HL-60 (cell line): ENCODE data around the gene PPP3CB.

ENCODE experiments used
- DNase-seq, 2 experiments: peaks; one replicate each; pipeline ENCODE4 v3.0.0-alpha.2; 2010 to 2020; ENCODE audit warnings: low read depth in 1 of 2, low spot score in 1 of 2
- H3K27ac ChIP-seq: fragments of 250-450 bp; sonication (Bioruptor Pico); replicated peaks from 2 replicates; pipeline ENCODE4 v1.5.1; 2020; ENCODE audit warnings: mild to moderate bottlenecking, moderate library complexity
- H3K27me3 ChIP-seq: fragments of 250-450 bp; sonication (Bioruptor Pico); 2 replicates; pipeline ENCODE4 v1.5.1; 2021; ENCODE audit warnings: mild to moderate bottlenecking, moderate library complexity; ENCODE audit not compliant: insufficient read depth, poor library complexity, severe bottlenecking
- H3K4me3 ChIP-seq: replicated peaks from 2 replicates; pipeline ENCODE4 v1.5.1; 2011; ENCODE audit warnings: mild to moderate bottlenecking, control low read depth, low read length; ENCODE audit not compliant: insufficient read depth
- GABPA ChIP-seq: IDR thresholded peaks from 2 replicates; pipeline ENCODE4 v1.6.1; 2012; ENCODE audit warnings: low read depth
- POLR2AphosphoS5 ChIP-seq: IDR thresholded peaks from 2 replicates; pipeline ENCODE4 v1.6.1; 2012; ENCODE audit warnings: low read depth
- SPI1 ChIP-seq: IDR thresholded peaks from 2 replicates; pipeline ENCODE4 v1.6.1; 2012; ENCODE audit warnings: low read depth, mild to moderate bottlenecking, borderline replicate concordance
- TF ChIP-seq, protein P1 (sequence below): IDR thresholded peaks from one replicate; pipeline ENCODE4 v1.5.1; 2011; ENCODE audit warnings: low read length, control low read depth, inconsistent platforms; ENCODE audit not compliant: insufficient read depth
- TF ChIP-seq, protein P2 (sequence below): IDR thresholded peaks from 2 replicates; pipeline ENCODE4 v1.6.1; 2012; ENCODE audit warnings: low read depth; ENCODE audit not compliant: insufficient replicate concordance

The PPP3CB gene

DNA sequence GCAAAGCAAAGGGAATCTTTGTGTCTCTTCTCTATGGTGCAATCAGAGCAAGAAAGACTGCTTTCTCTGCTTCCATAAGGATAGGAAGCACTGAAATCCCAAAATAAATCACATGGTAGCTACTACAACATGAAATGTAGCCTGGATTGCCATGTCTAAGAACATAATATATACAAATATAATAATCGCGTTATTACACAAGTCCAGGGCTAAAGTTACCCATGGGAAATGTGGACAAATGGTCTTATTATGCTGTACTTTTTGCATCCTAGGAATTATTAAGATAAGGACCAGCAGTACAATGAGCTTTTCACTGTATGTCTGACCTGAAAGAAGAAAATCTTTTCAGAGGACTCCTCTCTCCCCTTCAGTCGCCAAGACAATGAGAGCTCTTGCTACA is 23.5 kb upstream of the PPP3CB start:
- H3K4me3 ChIP-seq: no peak overlapping the region
- no peak for TF ChIP-seq SPI1
- TF ChIP-seq, protein P1, sequence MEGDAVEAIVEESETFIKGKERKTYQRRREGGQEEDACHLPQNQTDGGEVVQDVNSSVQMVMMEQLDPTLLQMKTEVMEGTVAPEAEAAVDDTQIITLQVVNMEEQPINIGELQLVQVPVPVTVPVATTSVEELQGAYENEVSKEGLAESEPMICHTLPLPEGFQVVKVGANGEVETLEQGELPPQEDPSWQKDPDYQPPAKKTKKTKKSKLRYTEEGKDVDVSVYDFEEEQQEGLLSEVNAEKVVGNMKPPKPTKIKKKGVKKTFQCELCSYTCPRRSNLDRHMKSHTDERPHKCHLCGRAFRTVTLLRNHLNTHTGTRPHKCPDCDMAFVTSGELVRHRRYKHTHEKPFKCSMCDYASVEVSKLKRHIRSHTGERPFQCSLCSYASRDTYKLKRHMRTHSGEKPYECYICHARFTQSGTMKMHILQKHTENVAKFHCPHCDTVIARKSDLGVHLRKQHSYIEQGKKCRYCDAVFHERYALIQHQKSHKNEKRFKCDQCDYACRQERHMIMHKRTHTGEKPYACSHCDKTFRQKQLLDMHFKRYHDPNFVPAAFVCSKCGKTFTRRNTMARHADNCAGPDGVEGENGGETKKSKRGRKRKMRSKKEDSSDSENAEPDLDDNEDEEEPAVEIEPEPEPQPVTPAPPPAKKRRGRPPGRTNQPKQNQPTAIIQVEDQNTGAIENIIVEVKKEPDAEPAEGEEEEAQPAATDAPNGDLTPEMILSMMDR: no peak
- TF ChIP-seq GABPA: no peak
- TF ChIP-seq, protein P2, sequence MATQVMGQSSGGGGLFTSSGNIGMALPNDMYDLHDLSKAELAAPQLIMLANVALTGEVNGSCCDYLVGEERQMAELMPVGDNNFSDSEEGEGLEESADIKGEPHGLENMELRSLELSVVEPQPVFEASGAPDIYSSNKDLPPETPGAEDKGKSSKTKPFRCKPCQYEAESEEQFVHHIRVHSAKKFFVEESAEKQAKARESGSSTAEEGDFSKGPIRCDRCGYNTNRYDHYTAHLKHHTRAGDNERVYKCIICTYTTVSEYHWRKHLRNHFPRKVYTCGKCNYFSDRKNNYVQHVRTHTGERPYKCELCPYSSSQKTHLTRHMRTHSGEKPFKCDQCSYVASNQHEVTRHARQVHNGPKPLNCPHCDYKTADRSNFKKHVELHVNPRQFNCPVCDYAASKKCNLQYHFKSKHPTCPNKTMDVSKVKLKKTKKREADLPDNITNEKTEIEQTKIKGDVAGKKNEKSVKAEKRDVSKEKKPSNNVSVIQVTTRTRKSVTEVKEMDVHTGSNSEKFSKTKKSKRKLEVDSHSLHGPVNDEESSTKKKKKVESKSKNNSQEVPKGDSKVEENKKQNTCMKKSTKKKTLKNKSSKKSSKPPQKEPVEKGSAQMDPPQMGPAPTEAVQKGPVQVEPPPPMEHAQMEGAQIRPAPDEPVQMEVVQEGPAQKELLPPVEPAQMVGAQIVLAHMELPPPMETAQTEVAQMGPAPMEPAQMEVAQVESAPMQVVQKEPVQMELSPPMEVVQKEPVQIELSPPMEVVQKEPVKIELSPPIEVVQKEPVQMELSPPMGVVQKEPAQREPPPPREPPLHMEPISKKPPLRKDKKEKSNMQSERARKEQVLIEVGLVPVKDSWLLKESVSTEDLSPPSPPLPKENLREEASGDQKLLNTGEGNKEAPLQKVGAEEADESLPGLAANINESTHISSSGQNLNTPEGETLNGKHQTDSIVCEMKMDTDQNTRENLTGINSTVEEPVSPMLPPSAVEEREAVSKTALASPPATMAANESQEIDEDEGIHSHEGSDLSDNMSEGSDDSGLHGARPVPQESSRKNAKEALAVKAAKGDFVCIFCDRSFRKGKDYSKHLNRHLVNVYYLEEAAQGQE: no peak
- TF ChIP-seq POLR2AphosphoS5: no peak
- no peak overlapping the region for H3K27ac ChIP-seq
- no peak for DNase-seq
- no peaks in the 10 kb centered on the region for H3K27me3 ChIP-seq

DNA sequence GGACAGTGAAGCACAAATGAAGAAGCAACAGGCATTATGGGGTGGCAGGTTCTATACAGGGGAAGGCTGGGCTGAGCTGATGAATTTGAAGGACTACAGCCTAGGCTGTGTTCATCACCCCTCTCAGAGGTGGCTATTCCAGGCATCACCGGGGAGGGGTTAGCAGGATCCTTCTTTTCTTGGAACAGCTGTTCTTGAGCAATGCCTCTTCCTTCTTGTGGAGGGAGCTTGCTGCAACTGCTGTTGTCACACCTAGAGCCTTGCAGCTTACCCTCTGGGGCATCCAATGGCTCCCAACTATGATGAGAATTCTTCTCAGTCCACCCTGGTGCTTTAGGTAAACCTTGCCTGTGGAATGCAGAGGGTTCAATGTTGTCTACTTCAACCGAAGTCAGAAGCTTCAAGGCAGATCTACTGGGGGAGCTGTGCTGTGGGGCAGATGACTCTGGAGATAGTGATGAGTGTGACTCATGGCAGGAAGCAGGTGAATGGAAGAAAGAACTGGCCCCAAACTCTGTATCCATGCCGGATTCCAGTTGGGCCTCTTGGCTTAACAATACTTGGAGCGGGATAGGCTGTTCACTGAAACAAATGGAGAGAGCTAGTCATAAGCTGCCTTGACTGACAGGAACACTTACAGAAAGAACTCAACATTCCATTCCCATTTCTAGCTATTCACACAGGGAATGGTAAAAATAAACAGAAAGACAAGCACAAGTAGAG is 21.5 kb upstream of the PPP3CB start:
- Histone ChIP-seq H3K27ac (no peak overlapping the region), H3K4me3 (no peak overlapping the region), H3K27me3 (no peaks in the 10 kb centered on the region)
- no peak for DNase-seq
- no peak for TF ChIP-seq GABPA
- TF ChIP-seq SPI1: no peak
- TF ChIP-seq, protein P1: no peak
- no peak for TF ChIP-seq POLR2AphosphoS5
- TF ChIP-seq, protein P2: no peak

DNA sequence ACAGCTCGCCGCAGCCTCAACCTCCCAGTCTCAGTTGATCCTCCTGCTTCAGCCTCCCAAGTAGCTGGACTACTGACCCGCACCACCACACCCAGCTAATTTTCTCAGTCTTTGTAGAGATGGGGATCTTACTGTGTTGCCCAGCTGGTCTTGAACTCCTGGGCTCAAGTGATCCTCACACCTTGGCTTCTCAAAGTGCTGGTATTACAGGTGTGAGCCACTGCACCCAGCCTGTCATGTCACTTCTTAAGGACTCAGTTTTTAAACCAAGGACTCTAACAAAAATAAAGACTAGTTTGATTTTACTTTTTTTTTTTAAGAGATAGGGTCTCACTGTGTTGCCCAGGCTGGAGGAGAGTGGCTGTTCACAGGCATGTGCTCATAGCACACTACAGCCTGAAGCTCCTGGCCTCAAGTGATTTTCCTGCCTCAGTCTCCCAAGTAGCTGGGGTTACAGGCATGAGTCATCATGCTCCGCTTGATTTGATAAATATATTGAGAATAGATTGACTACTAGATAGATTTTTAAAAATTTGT is 16.5 kb upstream of the PPP3CB start:
- TF ChIP-seq GABPA: no peak
- TF ChIP-seq, protein P2: no peak
- no peak for TF ChIP-seq SPI1
- TF ChIP-seq, protein P1: no peak
- TF ChIP-seq POLR2AphosphoS5: no peak
- no peak overlapping the region for H3K27ac ChIP-seq
- DNase-seq: no peak
- H3K4me3 ChIP-seq: no peak overlapping the region
- H3K27me3 ChIP-seq: no peaks in the 10 kb centered on the region
